Measurements from ENCODE around the gene PEDS1. TPM values are rescaled to one million over a fixed set of nuclear protein-coding genes. Genes with fewer than 3 reads are reported as not detected.

PEDS1 gene
- total and polyA plus RNA-seq, 2 of the 13 experiments (the other 11 are each of a cell fraction or from before 2014, with no cell fraction given) = 30.5 to 93.9 TPM

DNA sequence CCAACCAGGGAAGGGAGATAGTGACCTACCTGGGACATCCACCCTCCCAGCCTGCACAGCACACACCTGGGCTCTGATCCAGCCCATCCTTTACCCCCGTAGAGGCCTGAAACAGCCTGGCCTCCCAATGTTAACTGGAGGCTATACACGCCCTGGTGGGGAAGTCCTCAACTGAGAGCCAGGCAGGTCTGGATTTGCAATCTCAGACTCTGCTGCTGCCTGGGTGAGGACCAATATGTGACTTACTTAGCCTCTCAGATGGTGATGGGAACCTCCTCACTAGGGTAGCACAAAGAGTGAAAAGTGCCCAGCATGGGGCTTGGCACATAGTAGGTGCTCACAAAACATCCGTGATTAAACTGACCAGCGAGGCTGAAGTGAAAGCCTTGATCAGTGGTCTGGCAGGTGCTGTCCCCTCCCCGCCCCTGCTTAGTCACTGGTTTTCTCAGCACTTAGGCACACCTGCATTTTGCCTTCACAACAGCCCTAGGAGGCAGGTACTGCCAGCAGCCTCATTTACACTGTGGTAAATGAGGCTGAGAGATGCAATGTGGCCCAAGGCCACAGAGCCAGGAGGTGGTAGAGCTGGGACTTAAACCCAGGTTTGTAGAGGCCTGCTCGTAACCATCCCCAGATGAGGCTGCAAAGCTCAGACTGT lies 12.4 kb downstream of the PEDS1 start (continued):
- TF ChIP-seq, protein P1, sequence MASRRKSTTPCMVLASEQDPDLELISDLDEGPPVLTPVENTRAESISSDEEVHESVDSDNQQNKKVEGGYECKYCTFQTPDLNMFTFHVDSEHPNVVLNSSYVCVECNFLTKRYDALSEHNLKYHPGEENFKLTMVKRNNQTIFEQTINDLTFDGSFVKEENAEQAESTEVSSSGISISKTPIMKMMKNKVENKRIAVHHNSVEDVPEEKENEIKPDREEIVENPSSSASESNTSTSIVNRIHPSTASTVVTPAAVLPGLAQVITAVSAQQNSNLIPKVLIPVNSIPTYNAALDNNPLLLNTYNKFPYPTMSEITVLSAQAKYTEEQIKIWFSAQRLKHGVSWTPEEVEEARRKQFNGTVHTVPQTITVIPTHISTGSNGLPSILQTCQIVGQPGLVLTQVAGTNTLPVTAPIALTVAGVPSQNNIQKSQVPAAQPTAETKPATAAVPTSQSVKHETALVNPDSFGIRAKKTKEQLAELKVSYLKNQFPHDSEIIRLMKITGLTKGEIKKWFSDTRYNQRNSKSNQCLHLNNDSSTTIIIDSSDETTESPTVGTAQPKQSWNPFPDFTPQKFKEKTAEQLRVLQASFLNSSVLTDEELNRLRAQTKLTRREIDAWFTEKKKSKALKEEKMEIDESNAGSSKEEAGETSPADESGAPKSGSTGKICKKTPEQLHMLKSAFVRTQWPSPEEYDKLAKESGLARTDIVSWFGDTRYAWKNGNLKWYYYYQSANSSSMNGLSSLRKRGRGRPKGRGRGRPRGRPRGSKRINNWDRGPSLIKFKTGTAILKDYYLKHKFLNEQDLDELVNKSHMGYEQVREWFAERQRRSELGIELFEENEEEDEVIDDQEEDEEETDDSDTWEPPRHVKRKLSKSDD (CRISPR knock-in tag; IDR thresholded peaks at IDR 0.05; ENCODE audit: low read depth) = no peak
- TF ChIP-seq ZFP41 (CRISPR knock-in tag; IDR thresholded peaks at IDR 0.05; ENCODE audit: borderline replicate concordance) (no peak), ZKSCAN1 (IDR thresholded peaks at IDR 0.05; ENCODE audit: low read length) (peak; percentile 85), DNMT3B (CRISPR knock-in tag; conservative IDR thresholded peaks at IDR 0.05) (no peak), ONECUT2 (CRISPR knock-in tag; IDR thresholded peaks at IDR 0.05) (no peak), ZZZ3 (CRISPR knock-in tag; IDR thresholded peaks at IDR 0.05; ENCODE audit: borderline replicate concordance) (no peak), ZNF678 (CRISPR knock-in tag; IDR thresholded peaks at IDR 0.05) (no peak), ZFX (CRISPR knock-in tag; IDR thresholded peaks at IDR 0.05; ENCODE audit: low read depth) (no peak), FOXO1 (CRISPR knock-in tag; IDR thresholded peaks at IDR 0.05) (no peak), ZSCAN31 (CRISPR knock-in tag; IDR thresholded peaks at IDR 0.05; ENCODE audit: low read depth) (no peak), ZNF30 (CRISPR knock-in tag; IDR thresholded peaks at IDR 0.05) (no peak)
- TF ChIP-seq, protein P2, sequence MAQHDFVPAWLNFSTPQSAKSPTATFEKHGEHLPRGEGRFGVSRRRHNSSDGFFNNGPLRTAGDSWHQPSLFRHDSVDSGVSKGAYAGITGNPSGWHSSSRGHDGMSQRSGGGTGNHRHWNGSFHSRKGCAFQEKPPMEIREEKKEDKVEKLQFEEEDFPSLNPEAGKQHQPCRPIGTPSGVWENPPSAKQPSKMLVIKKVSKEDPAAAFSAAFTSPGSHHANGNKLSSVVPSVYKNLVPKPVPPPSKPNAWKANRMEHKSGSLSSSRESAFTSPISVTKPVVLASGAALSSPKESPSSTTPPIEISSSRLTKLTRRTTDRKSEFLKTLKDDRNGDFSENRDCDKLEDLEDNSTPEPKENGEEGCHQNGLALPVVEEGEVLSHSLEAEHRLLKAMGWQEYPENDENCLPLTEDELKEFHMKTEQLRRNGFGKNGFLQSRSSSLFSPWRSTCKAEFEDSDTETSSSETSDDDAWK (CRISPR knock-in tag; IDR thresholded peaks at IDR 0.05) = no peak
- TF ChIP-seq, protein P3, sequence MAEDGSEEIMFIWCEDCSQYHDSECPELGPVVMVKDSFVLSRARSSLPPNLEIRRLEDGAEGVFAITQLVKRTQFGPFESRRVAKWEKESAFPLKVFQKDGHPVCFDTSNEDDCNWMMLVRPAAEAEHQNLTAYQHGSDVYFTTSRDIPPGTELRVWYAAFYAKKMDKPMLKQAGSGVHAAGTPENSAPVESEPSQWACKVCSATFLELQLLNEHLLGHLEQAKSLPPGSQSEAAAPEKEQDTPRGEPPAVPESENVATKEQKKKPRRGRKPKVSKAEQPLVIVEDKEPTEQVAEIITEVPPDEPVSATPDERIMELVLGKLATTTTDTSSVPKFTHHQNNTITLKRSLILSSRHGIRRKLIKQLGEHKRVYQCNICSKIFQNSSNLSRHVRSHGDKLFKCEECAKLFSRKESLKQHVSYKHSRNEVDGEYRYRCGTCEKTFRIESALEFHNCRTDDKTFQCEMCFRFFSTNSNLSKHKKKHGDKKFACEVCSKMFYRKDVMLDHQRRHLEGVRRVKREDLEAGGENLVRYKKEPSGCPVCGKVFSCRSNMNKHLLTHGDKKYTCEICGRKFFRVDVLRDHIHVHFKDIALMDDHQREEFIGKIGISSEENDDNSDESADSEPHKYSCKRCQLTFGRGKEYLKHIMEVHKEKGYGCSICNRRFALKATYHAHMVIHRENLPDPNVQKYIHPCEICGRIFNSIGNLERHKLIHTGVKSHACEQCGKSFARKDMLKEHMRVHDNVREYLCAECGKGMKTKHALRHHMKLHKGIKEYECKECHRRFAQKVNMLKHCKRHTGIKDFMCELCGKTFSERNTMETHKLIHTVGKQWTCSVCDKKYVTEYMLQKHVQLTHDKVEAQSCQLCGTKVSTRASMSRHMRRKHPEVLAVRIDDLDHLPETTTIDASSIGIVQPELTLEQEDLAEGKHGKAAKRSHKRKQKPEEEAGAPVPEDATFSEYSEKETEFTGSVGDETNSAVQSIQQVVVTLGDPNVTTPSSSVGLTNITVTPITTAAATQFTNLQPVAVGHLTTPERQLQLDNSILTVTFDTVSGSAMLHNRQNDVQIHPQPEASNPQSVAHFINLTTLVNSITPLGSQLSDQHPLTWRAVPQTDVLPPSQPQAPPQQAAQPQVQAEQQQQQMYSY (CRISPR knock-in tag; IDR thresholded peaks at IDR 0.05) = no peak
- TF ChIP-seq, protein P4, sequence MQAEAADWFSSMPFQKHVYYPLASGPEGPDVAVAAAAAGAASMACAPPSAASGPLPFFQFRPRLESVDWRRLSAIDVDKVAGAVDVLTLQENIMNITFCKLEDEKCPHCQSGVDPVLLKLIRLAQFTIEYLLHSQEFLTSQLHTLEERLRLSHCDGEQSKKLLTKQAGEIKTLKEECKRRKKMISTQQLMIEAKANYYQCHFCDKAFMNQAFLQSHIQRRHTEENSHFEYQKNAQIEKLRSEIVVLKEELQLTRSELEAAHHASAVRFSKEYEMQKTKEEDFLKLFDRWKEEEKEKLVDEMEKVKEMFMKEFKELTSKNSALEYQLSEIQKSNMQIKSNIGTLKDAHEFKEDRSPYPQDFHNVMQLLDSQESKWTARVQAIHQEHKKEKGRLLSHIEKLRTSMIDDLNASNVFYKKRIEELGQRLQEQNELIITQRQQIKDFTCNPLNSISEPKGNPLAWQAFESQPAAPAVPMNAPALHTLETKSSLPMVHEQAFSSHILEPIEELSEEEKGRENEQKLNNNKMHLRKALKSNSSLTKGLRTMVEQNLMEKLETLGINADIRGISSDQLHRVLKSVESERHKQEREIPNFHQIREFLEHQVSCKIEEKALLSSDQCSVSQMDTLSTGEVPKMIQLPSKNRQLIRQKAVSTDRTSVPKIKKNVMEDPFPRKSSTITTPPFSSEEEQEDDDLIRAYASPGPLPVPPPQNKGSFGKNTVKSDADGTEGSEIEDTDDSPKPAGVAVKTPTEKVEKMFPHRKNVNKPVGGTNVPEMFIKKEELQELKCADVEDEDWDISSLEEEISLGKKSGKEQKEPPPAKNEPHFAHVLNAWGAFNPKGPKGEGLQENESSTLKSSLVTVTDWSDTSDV (CRISPR knock-in tag; IDR thresholded peaks at IDR 0.05) = peak; percentile 74; the same call in 1 of the 2 replicates
- TF ChIP-seq, protein P5, sequence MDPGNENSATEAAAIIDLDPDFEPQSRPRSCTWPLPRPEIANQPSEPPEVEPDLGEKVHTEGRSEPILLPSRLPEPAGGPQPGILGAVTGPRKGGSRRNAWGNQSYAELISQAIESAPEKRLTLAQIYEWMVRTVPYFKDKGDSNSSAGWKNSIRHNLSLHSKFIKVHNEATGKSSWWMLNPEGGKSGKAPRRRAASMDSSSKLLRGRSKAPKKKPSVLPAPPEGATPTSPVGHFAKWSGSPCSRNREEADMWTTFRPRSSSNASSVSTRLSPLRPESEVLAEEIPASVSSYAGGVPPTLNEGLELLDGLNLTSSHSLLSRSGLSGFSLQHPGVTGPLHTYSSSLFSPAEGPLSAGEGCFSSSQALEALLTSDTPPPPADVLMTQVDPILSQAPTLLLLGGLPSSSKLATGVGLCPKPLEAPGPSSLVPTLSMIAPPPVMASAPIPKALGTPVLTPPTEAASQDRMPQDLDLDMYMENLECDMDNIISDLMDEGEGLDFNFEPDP (CRISPR knock-in tag; conservative IDR thresholded peaks at IDR 0.05) = no peak

Measured in HepG2 (cell line).